Trophoblast cell (in vitro differentiated cells and primary cell): Measurements from ENCODE around the gene VWC2L.
A peak's percentile ranks its signal among the peaks of the same experiment; 100 is the strongest.

ENCODE experiments used
- DNase-seq, 2 donors: peaks; one replicate each; pipeline ENCODE4 v3.0.0-alpha.2; 2016
- H2AFZ ChIP-seq: 2 replicates; pipeline ENCODE4 v1.6.1; 2013; ENCODE audit warnings: low read length, moderate library complexity, mild to moderate bottlenecking; ENCODE audit not compliant: insufficient read depth, poor library complexity
- H2AK5ac ChIP-seq: 2 replicates; pipeline ENCODE4 v1.6.1; 2013; ENCODE audit warnings: mild to moderate bottlenecking, low read length
- H2BK120ac ChIP-seq: 2 replicates; pipeline ENCODE4 v1.6.1; 2013; ENCODE audit warnings: low read length, mild to moderate bottlenecking, moderate library complexity; ENCODE audit not compliant: insufficient read depth, poor library complexity
- H2BK12ac ChIP-seq: 2 replicates; pipeline ENCODE4 v1.6.1; 2013; ENCODE audit warnings: mild to moderate bottlenecking, low read length, moderate library complexity
- H2BK5ac ChIP-seq: 2 replicates; pipeline ENCODE4 v1.6.1; 2013; ENCODE audit warnings: low read length, low read depth, moderate library complexity, mild to moderate bottlenecking; ENCODE audit not compliant: poor library complexity
- H3K14ac ChIP-seq: 2 replicates; pipeline ENCODE4 v1.6.1; 2013; ENCODE audit warnings: mild to moderate bottlenecking, low read length
- H3K18ac ChIP-seq: 2 replicates; pipeline ENCODE4 v1.6.1; 2013; ENCODE audit warnings: mild to moderate bottlenecking, low read length
- H3K23ac ChIP-seq: 2 replicates; pipeline ENCODE4 v1.6.1; 2013; ENCODE audit warnings: low read length
- H3K27ac ChIP-seq: 2 replicates; pipeline ENCODE4 v1.5.1; 2013; ENCODE audit warnings: low read depth, mild to moderate bottlenecking, inconsistent platforms, low read length, moderate library complexity
- H3K27me3 ChIP-seq: 2 replicates; pipeline ENCODE4 v1.6.1; 2013; ENCODE audit warnings: inconsistent platforms, mild to moderate bottlenecking, low read length, moderate library complexity; ENCODE audit not compliant: insufficient read depth
- H3K36me3 ChIP-seq, 2 experiments: 1 replicate in 1 of 2; 2 replicates in 1 of 2; pipeline ENCODE4 v1.6.1; 2013; ENCODE audit warnings: low read length in 2 of 2, mild to moderate bottlenecking in 2 of 2, moderate library complexity in 1 of 2; ENCODE audit not compliant: insufficient read depth in 2 of 2, control insufficient read depth in 1 of 2
- H3K4ac ChIP-seq: 2 replicates; pipeline ENCODE4 v1.6.1; 2013; ENCODE audit warnings: low read depth, mild to moderate bottlenecking, low read length, moderate library complexity
- H3K4me1 ChIP-seq, 2 experiments: 1 replicate in 1 of 2; 2 replicates in 1 of 2; pipeline ENCODE4 v1.6.1; 2013; ENCODE audit warnings: low read length in 2 of 2, mild to moderate bottlenecking in 2 of 2, moderate library complexity in 1 of 2; ENCODE audit not compliant: insufficient read depth in 2 of 2, control insufficient read depth in 1 of 2
- H3K4me2 ChIP-seq: 2 replicates; pipeline ENCODE4 v1.6.1; 2013; ENCODE audit warnings: inconsistent platforms, mild to moderate bottlenecking, low read length, moderate library complexity
- H3K4me3 ChIP-seq: 2 replicates; pipeline ENCODE4 v1.5.1; 2013; ENCODE audit warnings: mild to moderate bottlenecking, low read depth, low read length, inconsistent platforms
- H3K79me1 ChIP-seq: one replicate; pipeline ENCODE4 v1.6.1; 2013; ENCODE audit warnings: low read length
- H3K79me2 ChIP-seq: 2 replicates; pipeline ENCODE4 v1.6.1; 2013; ENCODE audit warnings: low read length, mild to moderate bottlenecking; ENCODE audit not compliant: control insufficient read depth, insufficient read depth, poor library complexity
- H3K9ac ChIP-seq: 2 replicates; pipeline ENCODE4 v1.6.1; 2013; ENCODE audit warnings: mild to moderate bottlenecking, low read length
- H3K9me3 ChIP-seq: 2 replicates; pipeline ENCODE4 v1.6.1; 2013; ENCODE audit warnings: low read depth, mild to moderate bottlenecking, control low read depth, inconsistent platforms, low read length; ENCODE audit not compliant: insufficient read depth
- H4K12ac ChIP-seq: 2 replicates; pipeline ENCODE4 v1.6.1; 2013; ENCODE audit warnings: low read depth, mild to moderate bottlenecking, low read length, moderate library complexity
- H4K8ac ChIP-seq: 2 replicates; pipeline ENCODE4 v1.6.1; 2013; ENCODE audit warnings: low read depth, mild to moderate bottlenecking, low read length, moderate library complexity
- H4K91ac ChIP-seq: one replicate; pipeline ENCODE4 v1.6.1; 2013; ENCODE audit warnings: low read depth, mild to moderate bottlenecking, low read length, moderate library complexity
- WGBS: extraction: QIAGEN DNeasy Blood & Tissue Kit; methylation state at CpG from one replicate; pipeline ENCODE4 v1.1.7; 2013; ENCODE audit warnings: missing lambda C conversion rate; ENCODE audit not compliant: insufficient read length, insufficient coverage; ENCODE audit errors: extremely low coverage; 5-methylcytosine and 5-hydroxymethylcytosine counted together

Gene VWC2L

DNA sequence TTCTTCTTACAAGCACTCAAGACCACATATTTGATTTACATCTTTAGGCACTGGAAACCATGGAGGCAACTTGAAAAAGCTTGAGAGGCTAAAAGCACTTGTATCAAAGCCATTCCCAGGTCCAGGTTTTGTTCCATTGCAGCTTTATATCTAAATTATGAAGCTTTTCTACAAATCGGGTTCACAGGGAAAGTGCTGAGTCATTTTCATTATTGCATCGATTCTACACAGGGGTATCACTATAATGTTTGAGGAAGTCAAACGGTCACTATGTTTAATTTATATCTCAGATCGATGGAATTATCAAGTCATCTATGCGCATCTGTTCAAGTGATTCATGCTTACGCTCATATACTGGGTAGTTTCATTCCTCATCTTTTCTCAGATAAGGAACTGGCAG is 118.7 kb downstream of the VWC2L start:
- H3K4ac ChIP-seq: no peak overlapping the region
- WGBS: no CpG with 5 or more reads among the region's 6 CpGs

DNA sequence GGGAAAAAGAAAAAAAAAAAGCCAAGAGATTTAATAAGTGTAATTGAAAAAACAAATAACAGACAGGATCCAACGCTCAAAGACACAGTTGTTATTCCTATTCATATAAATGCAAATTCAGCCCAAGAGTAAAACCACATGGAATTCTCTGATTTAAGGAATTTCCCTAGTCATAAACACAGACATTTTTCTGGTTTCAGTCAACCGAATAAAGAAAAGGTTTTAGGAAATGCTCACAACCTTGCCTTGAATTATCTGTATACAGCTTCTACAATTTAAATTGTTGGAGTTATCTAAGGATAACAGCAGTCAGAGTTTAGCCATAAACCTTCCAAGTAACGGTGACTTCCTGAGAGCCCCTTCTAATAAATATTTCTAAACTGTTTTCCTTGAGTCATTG is 122.7 kb downstream of the VWC2L start:
- no peak overlapping the region for H3K23ac ChIP-seq
- H2AK5ac ChIP-seq: no peak overlapping the region
- no peak overlapping the region for H4K91ac ChIP-seq
- H3K9ac ChIP-seq: no peak overlapping the region
- no peak overlapping the region for H3K27ac ChIP-seq
- H2BK5ac ChIP-seq: no peak overlapping the region
- H2BK12ac ChIP-seq: no peak overlapping the region
- H3K14ac ChIP-seq: no peak overlapping the region
- no peaks in the 10 kb centered on the region for H3K79me1 ChIP-seq
- H3K18ac ChIP-seq: no peak overlapping the region
- no peaks in the 10 kb centered on the region for H3K36me3 ChIP-seq
- H3K4ac ChIP-seq: no peak overlapping the region
- H4K12ac ChIP-seq: no peak overlapping the region
- DNase-seq: no peak
- no peak overlapping the region for H3K4me3 ChIP-seq
- WGBS: no CpG with 5 or more reads among the region's 3 CpGs
- no peaks in the 10 kb centered on the region for H3K79me2 ChIP-seq
- no peak overlapping the region for H4K8ac ChIP-seq
- no peaks in the 10 kb centered on the region for H3K9me3 ChIP-seq
- no peak overlapping the region for H2AFZ ChIP-seq
- no peaks in the 10 kb centered on the region for H3K4me1 ChIP-seq
- no peaks in the 10 kb centered on the region for H3K27me3 ChIP-seq
- H3K4me2 ChIP-seq: no peak overlapping the region
- H2BK120ac ChIP-seq: no peak overlapping the region

More for the DNA sequence above, 118.7 kb downstream of the VWC2L start:
- Histone ChIP-seq H3K9me3 (no peaks in the 10 kb centered on the region), H3K9ac (no peak overlapping the region), H3K23ac (no peak overlapping the region), H3K18ac (no peak overlapping the region), H2AFZ (no peak overlapping the region), H3K79me2 (no peaks in the 10 kb centered on the region), H3K14ac (no peak overlapping the region), H2AK5ac (no peak overlapping the region), H3K27me3 (no peaks in the 10 kb centered on the region), H2BK12ac (no peak overlapping the region), H3K4me3 (no peak overlapping the region), H2BK5ac (no peak overlapping the region), H4K91ac (no peak overlapping the region), H3K36me3 (no peaks in the 10 kb centered on the region), H3K79me1 (no peaks in the 10 kb centered on the region), H3K4me2 (no peak overlapping the region), H4K12ac (no peak overlapping the region), H2BK120ac (no peak overlapping the region), H3K27ac (no peak overlapping the region), H4K8ac (no peak overlapping the region), H3K4me1 (no peaks in the 10 kb centered on the region)
- DNase-seq: no peak

DNA sequence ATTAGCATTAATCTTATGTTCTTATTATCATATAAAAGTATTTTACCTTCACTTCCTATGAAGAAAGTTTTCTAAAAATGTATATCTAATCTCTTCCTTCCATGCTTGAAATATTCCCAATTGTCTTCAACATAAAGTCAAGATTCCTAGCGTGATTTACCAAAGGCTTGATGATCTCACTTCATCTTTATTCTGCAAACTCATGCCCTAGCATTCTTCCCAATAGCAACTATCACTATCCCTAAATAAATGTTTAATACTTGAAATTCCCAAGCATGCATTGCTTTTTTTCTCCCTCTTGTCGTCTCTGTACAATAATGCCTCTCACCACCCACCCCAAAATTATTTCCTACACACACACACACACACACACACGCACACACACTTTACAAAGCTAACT is 125.8 kb downstream of the VWC2L start:
- H3K79me2 ChIP-seq: no peaks in the 10 kb centered on the region
- H4K8ac ChIP-seq: no peak overlapping the region
- H3K4ac ChIP-seq: no peak overlapping the region
- H3K9ac ChIP-seq: no peak overlapping the region
- no peaks in the 10 kb centered on the region for H3K36me3 ChIP-seq
- no peaks in the 10 kb centered on the region for H3K9me3 ChIP-seq
- no peak overlapping the region for H4K91ac ChIP-seq
- no peak overlapping the region for H3K23ac ChIP-seq
- H3K4me1 ChIP-seq: no peaks in the 10 kb centered on the region
- H2BK120ac ChIP-seq: no peak overlapping the region
- H2AK5ac ChIP-seq: no peak overlapping the region
- no peak overlapping the region for H2BK5ac ChIP-seq
- H3K18ac ChIP-seq: no peak overlapping the region
- no peak overlapping the region for H3K4me2 ChIP-seq
- H3K14ac ChIP-seq: no peak overlapping the region
- no peak overlapping the region for H2AFZ ChIP-seq
- H2BK12ac ChIP-seq: no peak overlapping the region
- no peaks in the 10 kb centered on the region for H3K27me3 ChIP-seq
- H3K79me1 ChIP-seq: no peaks in the 10 kb centered on the region
- H3K4me3 ChIP-seq: no peak overlapping the region
- 100% methylated on average over 1 of the region's 3 CpGs for WGBS
- H4K12ac ChIP-seq: no peak overlapping the region
- no peak overlapping the region for H3K27ac ChIP-seq
- peak in 1 of 2 donors; percentile 74 for DNase-seq

DNA sequence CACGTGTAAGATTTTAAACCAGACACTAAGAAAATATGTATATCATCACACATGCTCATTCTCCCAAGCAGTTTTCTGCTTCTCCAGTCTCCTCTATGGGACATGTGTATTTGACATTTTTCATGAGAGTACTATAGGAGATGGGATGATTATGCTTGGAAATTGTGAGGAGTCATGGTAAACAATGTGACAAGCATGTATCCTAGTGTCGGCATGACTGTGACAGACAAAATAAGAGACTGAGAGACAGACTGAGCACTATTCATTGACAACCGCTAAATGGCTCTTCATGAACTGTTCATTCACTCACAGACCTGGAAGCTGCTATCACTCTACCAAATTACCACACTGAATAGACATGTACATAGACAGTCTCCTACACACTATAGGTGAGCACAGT is 127.1 kb downstream of the VWC2L start:
- no peak overlapping the region for H4K8ac ChIP-seq
- no peak overlapping the region for H3K18ac ChIP-seq
- H3K14ac ChIP-seq: no peak overlapping the region
- H3K27ac ChIP-seq: no peak overlapping the region
- no peaks in the 10 kb centered on the region for H3K79me2 ChIP-seq
- H4K12ac ChIP-seq: no peak overlapping the region
- no peak overlapping the region for H2BK12ac ChIP-seq
- no peaks in the 10 kb centered on the region for H3K79me1 ChIP-seq
- H4K91ac ChIP-seq: no peak overlapping the region
- no peak for DNase-seq
- no peak overlapping the region for H2AK5ac ChIP-seq
- H3K4me1 ChIP-seq: no peaks in the 10 kb centered on the region
- no peaks in the 10 kb centered on the region for H3K9me3 ChIP-seq
- no peaks in the 10 kb centered on the region for H3K36me3 ChIP-seq
- no peak overlapping the region for H3K4ac ChIP-seq
- H2BK5ac ChIP-seq: no peak overlapping the region
- no peak overlapping the region for H3K4me2 ChIP-seq
- H3K4me3 ChIP-seq: no peak overlapping the region
- H3K23ac ChIP-seq: no peak overlapping the region
- no CpG with 5 or more reads among the region's 3 CpGs for WGBS
- H2BK120ac ChIP-seq: no peak overlapping the region
- no peak overlapping the region for H3K9ac ChIP-seq
- H2AFZ ChIP-seq: no peak overlapping the region
- H3K27me3 ChIP-seq: no peaks in the 10 kb centered on the region
